ENCODE measurements around the gene CHAMP1. TPM values are rescaled to one million over a fixed set of nuclear protein-coding genes. Genes with fewer than 3 reads are reported as not detected.

CHAMP1 gene
- total and polyA plus RNA-seq, 2 of the 8 experiments (the other 6 are each of a cell fraction or from before 2014, with no cell fraction given): 26.8 to 41.9 TPM

GRCh38 chr13:114311387-114311786 lies 2.9 kb upstream of the CHAMP1 start (continued):
- TF ChIP-seq CHD7 (IDR thresholded peaks at IDR 0.05; ENCODE audit: insufficient replicate concordance, low read length): no peak
- no peak for TF ChIP-seq RAD21 (IDR thresholded peaks at IDR 0.05 in 1 of 2, conservative IDR thresholded peaks at IDR 0.05 in 1 of 2; ENCODE audit: low read depth in 2 of 2, low read length in 2 of 2)
- TF ChIP-seq TBP (IDR thresholded peaks at IDR 0.05; ENCODE audit: low read depth, low read length): no peak
- TF ChIP-seq BRCA1 (IDR thresholded peaks at IDR 0.05; ENCODE audit: low read depth, low read length): no peak
- TF ChIP-seq SIN3A (conservative IDR thresholded peaks at IDR 0.05 in 1 of 2, IDR thresholded peaks at IDR 0.05 in 1 of 2; ENCODE audit: low read depth in 1 of 2, low read length in 2 of 2): no peak
- TF ChIP-seq PHF8 (conservative IDR thresholded peaks at IDR 0.05; ENCODE audit: low read depth, low read length): no peak
